HG03045 (cell line): ENCODE measurements around the gene SNX33.
A peak's percentile ranks its signal among the peaks of the same experiment; 100 is the strongest.

ENCODE experiments used
- ATAC-seq: cut with Tn5 transposase; IDR thresholded peaks from one replicate; pipeline ENCODE4 v1.9.1; 2021; ENCODE audit warnings: mild to moderate bottlenecking, moderate library complexity; ENCODE audit not compliant: unreplicated experiment

Gene SNX33

DNA sequence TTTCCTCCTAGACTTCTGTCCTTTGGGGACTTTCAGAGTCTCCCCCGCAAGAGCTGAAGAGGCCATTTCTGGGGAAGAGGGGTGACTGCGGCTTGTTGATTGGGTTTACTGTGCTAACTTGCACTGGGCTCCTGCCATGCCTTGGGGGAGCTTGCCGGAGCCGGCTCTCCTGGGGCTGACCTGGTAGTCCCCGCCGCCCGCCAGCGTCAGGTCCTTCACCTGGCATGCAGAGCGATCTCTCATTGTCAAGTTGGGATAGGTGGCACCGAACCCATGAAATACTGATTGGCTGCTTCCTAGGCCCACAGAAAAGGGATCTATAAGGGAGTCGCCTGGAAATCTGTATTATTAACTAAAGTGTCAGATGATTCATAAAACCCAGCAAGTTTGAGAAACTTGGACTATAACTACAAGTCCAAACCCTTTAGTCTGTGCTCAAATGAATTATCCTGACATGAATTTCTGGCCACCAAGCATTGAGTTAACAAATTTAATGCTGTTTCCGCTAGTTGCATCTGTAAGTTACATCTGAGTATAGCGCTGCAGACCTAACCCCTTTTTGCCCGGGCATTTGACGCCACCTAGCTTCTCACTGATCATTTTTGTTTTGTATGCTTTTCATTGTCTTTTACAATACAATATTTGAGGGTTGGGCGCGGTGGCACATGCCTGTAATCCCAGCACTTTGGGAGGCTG is 7.1 kb upstream of the SNX33 start:
- ATAC-seq, result peak; percentile 27

DNA sequence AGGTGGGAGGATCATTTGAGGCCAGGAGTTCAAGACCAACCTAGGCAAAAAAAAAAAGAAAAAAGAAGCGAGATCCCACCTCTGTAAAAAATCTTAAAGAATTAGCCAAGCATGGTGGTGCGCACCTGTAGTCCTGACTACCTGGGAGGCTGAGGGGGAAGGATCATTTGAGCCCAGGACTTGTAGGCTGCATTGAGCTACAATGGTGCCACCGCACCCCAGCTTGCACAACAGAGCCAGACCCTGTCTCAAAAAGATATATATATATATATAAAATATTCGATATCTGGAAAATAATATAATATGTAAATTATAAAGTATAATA is 6.6 kb upstream of the SNX33 start:
- no peak for ATAC-seq

GRCh38 chr15:75641603-75642002 is 6.1 kb upstream of the SNX33 start:
- no peak for ATAC-seq

DNA sequence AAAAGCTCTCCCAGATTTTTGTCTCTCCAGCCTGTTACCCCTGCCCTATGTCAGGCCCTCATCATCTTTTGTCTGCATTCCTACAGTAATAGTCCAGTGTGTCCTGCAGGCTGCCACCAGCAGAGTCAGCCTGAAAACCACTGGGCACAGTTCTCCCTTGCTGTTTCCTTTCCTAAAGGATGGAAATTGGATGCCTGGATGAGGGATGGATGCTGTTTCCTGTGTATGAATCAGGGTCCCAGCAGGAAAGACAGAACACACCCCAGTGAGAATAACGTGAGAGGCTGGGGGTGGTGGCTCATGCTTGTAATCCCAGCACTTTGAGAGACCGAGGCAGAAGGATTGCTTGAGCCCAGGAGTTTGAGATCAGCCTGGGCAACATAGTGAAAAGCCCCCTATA is 3.3 kb upstream of the SNX33 start:
- no peak for ATAC-seq

DNA sequence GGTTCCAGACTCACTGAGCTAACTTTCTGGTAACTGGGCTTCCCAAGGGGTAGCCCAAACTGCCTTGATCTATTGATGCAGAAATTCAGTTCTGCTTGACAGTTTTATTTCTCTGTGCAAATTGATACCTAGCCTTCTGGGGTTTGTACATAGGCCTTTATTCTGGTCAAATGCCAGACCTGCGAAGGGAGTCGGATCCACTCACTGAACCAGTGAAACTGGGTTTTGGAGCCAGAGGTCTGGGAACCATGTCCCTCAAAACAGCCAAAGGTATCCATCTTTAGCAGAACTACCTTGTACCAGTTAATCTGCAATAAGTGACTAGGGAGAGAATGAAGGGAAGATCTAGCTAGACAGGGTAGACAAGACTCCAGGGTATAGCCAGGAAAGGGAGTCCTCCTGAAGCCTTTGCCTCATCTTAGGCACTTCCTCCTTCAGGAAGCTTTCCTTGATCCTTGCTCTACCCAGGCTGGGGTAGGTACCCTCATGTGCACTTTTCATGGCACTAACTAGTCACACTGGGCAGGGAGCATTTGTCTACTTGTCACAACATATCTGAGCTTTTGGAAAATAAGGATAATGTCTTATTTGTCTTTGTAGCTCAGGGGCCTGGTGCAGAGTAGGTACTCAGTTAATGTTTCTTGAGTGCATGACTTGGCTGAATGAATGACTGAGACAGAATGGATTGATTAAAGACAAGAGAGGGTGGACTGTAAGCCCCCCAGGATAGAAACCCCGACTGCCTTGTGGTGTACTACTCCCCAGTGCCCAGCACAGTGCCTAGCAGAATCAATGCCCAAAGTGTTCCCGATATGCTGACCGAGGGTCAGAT is 1.4 kb upstream of the SNX33 start:
- ATAC-seq, result no peak

- no peak for ATAC-seq
Observed at GRCh38 chr15:75646944-75647364, 758 bp upstream of the SNX33 start.

DNA sequence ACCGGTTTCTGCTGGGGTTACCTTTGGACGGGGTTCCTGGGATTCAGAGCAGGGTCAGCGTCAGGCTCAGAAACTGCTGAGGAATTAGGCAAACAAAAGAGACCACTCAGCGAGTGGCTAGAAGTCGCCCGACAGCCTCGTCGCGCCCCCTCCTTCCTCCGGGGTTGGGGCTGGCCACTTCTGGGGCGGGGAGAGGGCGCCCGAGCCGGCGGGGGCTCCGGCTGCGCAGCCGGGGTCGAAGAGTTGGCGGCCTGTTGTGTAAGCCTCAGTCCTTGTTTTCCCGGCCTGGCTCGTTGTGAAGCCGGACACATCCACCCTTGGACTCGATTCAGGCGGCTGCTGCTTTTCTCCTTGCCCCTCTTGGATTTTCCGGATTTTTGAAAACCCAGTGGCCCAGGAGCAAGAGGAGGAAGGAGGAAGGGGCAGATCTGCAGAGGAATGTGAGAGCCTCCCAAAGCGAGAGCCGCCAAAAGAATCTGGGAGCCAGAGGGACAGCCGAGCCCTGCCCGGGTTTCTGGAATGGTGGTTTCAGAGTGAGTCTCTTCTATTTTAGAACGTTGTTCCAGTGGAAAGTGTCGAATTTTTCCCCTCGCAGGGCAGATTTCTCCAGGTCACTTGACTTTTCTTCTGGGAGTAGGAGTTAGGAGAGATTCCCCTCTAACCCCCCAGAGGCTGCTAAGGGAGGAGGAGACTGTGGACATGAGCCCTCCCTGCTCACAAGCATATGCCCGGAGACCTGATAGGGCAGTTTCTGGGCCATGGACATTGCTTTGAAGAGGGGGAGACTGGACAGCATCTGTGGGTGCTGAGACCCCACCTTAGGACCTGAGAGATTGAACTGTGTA is 666 bp downstream of the SNX33 start:
- no peak for ATAC-seq

DNA sequence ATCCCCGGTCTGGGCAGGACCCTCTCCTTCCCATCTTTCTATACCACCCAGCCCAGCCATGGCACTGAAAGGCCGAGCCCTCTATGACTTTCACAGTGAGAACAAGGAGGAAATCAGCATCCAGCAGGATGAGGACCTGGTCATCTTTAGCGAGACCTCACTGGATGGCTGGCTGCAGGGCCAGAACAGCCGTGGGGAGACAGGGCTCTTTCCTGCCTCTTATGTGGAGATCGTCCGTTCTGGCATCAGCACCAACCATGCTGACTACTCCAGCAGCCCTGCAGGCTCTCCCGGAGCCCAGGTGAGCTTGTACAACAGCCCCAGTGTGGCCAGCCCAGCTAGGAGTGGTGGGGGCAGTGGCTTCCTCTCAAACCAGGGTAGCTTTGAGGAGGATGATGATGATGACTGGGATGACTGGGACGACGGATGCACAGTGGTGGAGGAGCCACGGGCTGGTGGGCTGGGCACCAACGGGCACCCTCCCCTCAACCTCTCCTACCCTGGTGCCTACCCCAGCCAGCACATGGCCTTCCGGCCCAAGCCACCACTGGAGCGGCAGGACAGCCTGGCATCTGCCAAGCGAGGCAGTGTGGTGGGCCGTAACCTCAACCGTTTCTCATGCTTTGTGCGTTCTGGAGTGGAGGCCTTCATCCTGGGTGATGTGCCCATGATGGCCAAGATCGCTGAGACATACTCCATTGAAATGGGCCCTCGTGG is 1.5 kb downstream of the SNX33 start:
- no peak for ATAC-seq

- no peak for ATAC-seq
Observed at GRCh38 chr15:75649848-75650247, 2.1 kb downstream of the SNX33 start.

GRCh38 chr15:75650908-75651809 is 3.4 kb downstream of the SNX33 start:
- ATAC-seq, result no peak

- no peak for ATAC-seq
Observed at GRCh38 chr15:75651810-75652543, 4.3 kb downstream of the SNX33 start.

GRCh38 chr15:75653347-75653913 is 5.7 kb downstream of the SNX33 start:
- no peak for ATAC-seq

DNA sequence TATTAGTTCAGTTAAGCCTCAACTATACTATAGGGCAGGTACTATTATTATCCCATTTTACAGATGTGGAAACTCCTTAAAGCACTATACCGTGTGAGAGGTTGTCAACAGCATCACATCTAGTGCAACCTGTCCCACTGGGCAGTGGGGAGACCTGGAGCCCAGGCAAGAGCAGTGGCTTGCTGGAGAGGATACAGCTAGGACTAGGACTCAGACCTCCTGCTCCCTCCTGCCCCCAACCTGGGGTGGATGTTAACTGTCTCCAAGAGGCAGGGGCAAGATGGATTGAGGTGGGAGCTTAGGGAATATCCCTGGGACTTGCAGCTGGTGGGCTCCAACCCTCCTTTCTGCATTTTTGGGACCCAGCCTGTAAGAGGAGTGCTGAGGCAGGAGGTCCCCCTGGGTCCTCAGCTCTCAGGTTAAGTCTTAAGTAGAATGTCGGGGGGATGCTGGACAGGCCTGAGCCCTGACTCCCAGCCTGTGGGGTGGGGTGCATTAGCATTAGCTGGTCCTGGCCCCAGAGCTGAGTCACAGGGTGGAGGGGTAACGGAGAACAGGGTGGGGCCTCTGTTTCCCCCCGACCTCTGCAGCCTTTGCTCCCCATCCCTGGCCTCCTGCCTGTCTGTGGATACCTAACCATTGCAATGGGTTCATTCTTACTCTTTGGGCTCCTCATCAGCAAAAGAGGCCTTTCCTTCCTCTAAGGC is 6.6 kb downstream of the SNX33 start:
- ATAC-seq, result no peak

DNA sequence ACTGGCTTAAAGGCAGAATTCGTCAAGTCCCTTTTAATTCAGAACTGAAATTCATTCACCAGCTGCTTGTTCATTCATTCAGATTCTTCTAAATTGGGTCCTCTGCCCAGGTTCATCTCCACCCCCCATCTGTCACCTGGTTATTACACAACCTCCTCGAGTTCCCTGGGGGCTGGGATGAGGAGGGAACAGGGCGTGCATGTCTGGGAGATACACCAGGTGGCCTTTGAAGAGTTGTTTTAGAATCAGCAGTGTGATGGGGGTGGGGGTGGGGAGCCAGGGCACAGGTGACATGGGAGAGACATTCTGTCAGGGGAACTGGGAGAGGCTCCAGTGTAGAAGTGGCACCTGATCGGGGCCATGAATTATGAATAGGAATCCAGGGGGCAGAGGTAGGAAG is 8.2 kb downstream of the SNX33 start:
- no peak for ATAC-seq

- no peak for ATAC-seq
Observed at GRCh38 chr15:75656331-75656730, 8.6 kb downstream of the SNX33 start.

GRCh38 chr15:75656813-75657212 is 9.1 kb downstream of the SNX33 start:
- no peak for ATAC-seq

DNA sequence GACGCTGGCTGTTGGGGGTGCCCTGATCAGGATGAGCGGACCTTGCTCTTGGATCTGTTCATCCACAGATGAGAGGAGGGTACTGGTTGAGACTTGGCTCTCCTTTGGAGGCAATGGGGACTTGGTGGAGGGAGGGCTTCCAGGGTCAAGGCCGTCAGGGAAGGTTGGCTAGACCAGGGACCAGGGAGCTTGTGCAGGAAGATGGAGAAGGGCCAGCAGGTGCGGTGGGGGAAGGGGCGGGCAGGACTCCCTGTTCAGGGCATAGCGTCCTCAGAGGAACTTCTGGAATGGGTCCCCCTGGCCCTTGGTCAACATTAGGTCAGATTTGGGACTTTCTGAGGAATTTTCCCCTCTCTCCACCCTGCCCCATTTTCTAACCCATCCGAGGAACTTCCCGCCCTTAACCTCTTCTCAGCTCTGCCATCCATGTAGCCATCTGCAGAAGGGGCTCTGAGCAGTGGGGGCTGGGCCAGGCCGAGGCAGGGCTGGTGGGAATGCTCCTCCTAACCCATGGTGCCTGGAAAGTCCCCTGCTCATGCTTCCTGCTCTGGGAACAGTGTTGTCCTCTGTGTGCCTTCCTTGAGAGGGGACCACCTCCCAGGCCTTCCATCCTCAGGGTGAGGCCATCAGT is 11.5 kb downstream of the SNX33 start:
- ATAC-seq, result no peak
